HS-27A (cell line): Measurements from ENCODE around the gene KCNG2.
"Not testable (repeated sequence)": the region's sequence is repeated elsewhere in the genome, so short reads cannot be mapped to it uniquely, and the experiment has no call there.

Source experiments
- DNase-seq: peaks from one replicate; pipeline ENCODE4 v3.0.0-alpha.2; 2012; ENCODE audit warnings: low read depth, missing footprints

The KCNG2 gene

GRCh38 chr18:79853303-79853992 is 55.7 kb downstream of the KCNG2 start:
- no peak for DNase-seq

- no peak for DNase-seq
These were observed 56.2 kb downstream of the KCNG2 start for GRCh38 chr18:79853993-79854364.

GRCh38 chr18:79855147-79855933 is 57.6 kb downstream of the KCNG2 start:
- DNase-seq = no peak

- DNase-seq = no peak
These were observed 58.6 kb downstream of the KCNG2 start for GRCh38 chr18:79856119-79857007.

GRCh38 chr18:79857082-79857671 is 59.4 kb downstream of the KCNG2 start:
- DNase-seq = no peak

- no peak for DNase-seq
These were observed 61.6 kb downstream of the KCNG2 start for GRCh38 chr18:79859314-79859713.

GRCh38 chr18:79861687-79862086 is 63.9 kb downstream of the KCNG2 start:
- DNase-seq = no peak

- no peak for DNase-seq
These were observed 64.8 kb downstream of the KCNG2 start for GRCh38 chr18:79862562-79862961.

GRCh38 chr18:79863161-79864005 is 65.6 kb downstream of the KCNG2 start:
- no peak for DNase-seq

GRCh38 chr18:79864006-79864725 is 66.4 kb downstream of the KCNG2 start:
- no peak for DNase-seq

GRCh38 chr18:79864955-79865354 is 67.2 kb downstream of the KCNG2 start:
- DNase-seq = not testable (repeated sequence)

- not testable (repeated sequence) for DNase-seq
These were observed 68.2 kb downstream of the KCNG2 start for GRCh38 chr18:79865951-79866350.

- no peak for DNase-seq
These were observed 69.3 kb downstream of the KCNG2 start for GRCh38 chr18:79866889-79867574.

- no peak for DNase-seq
These were observed 69.9 kb downstream of the KCNG2 start for GRCh38 chr18:79867666-79868065.

- DNase-seq = no peak
These were observed 70.5 kb downstream of the KCNG2 start for GRCh38 chr18:79868168-79868784.

GRCh38 chr18:79868811-79869541 is 71.2 kb downstream of the KCNG2 start:
- DNase-seq = no peak

- DNase-seq = no peak
These were observed 72.0 kb downstream of the KCNG2 start for GRCh38 chr18:79869591-79870300.
